Measurements from ENCODE around the gene OR10A5.
"Not testable (repeated sequence)": the region's sequence is repeated elsewhere in the genome, so short reads cannot be mapped to it uniquely, and the experiment has no call there.

OR10A5 gene

DNA sequence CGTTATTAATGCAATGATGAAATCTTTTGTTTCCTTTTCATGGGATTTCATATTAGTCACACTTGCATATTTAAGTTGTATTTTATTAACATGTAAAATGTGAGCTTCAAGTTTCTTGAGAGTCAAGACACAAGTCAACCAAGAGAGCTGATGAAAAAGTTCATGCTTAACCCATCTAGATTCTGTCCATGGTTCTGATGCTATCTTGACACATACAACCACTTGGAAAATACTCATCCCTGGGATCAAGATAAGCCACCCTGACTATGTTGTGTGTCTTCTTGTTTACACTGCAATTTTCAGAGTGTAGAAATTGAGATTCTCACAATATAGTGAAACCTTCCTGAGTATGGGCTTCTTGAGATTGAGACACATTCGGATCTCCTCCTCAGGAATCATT is 30.3 kb downstream of the OR10A5 start:
- no peak overlapping the region for H3K4me3 ChIP-seq (ENCODE audit: low read depth, low read length)

DNA sequence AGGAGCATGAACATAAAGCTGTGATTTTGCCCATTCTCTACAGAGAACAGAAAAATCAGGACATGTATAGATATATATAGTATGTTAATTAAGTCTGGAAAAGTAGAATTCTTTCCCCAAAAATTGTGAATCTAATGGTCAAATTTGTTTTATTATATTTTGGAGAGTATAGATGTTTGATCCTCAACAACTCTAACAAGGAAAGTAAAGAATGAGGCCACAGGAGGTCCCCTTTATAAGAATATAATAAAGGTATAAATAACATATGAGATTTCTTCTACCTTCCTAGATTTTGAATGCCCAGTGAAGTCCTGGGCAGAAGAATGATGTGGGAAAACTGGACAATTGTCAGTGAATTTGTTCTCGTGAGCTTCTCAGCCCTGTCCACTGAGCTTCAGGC is 30.8 kb downstream of the OR10A5 start, which contains the start of gene OR10A4:
Gene OR10A4 (plus strand): TSS at position 301 of the 400 bp plus-strand sequence. CDS start 23 bp downstream, at position 324.
- H3K4me3 ChIP-seq (ENCODE audit: low read depth, low read length) = no peak within 1 kb of the TSS

- H3K4me3 ChIP-seq (ENCODE audit: low read depth, low read length) = no peak overlapping the region
Measured at GRCh38 chr11:6876914-6877313, 31.4 kb downstream of the OR10A5 start.

DNA sequence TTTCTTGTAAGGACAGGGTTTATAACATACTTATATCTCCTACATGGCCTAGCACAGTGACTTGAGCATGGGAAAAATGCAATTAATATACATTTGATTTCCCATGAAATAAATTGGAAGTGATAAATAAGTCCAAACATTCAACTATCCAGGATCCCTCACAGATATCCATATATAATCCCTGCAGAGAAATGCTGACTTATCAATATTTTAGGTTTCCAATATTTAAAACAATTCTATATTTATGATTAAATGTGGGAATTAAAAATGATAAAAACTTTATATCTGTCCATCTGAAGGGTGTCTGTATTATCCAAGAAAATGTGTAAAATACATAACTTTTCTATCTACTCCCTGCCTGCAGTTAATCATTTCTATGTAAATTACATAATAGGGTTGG is 37.3 kb downstream of the OR10A5 start:
- no peak overlapping the region for H3K4me3 ChIP-seq (ENCODE audit: low read depth, low read length)

GRCh38 chr11:6887711-6888110 is 42.2 kb downstream of the OR10A5 start:
- H3K4me3 ChIP-seq (ENCODE audit: low read depth, low read length) = not testable (repeated sequence)

GRCh38 chr11:6888830-6889229 is 43.3 kb downstream of the OR10A5 start:
- H3K4me3 ChIP-seq (ENCODE audit: low read depth, low read length) = no peak overlapping the region

DNA sequence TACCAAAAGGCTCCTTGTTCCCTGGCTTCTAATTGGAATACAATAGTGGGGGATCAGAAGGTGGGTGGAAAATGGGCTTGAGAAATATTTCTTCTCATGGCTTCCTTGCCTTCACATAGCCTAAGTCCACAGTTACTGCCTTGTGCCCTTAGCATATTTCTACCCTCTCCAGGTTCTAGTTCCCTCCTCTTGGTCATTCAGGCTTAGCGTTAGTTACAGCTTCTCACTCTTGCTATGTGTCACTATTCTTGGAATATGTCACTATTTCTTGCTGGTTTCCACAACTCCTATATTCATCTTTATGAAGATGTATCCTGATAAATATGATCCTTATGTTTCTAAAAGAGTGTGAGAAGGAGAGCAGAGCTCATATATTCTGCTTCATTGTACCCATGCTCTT is 44.4 kb downstream of the OR10A5 start:
- H3K4me3 ChIP-seq (ENCODE audit: low read depth, low read length) = no peak overlapping the region

DNA sequence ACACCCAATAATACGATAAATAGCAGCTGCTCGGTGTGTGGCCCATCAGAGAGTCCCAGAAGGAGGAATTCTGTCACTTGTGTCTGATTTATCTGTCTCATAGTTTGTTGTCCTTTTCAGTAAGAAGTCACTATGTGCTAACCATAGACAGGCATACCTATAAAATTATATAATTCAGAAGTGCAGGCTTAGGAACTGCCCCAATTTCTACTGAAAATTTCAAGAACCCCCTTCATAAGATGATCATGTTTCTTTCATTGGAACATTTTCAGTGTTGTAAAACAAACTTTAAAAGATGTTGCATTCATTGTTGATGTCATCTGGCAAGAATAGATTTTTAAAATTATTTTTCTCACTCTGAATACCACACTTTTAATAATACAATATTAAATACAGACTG is 46.9 kb downstream of the OR10A5 start, which contains the start of gene OR2D2:
Gene OR2D2 (minus strand): TSS at position 101 of the 400 bp plus-strand sequence. CDS start 0 bp downstream, at position 101.
- H3K4me3 ChIP-seq (ENCODE audit: low read depth, low read length) = no peak within 1 kb of the TSS

GRCh38 chr11:6894097-6894496 is 48.6 kb downstream of the OR10A5 start:
- no peak overlapping the region for H3K4me3 ChIP-seq (ENCODE audit: low read depth, low read length)

- no peak overlapping the region for H3K4me3 ChIP-seq (ENCODE audit: low read depth, low read length)
Measured at GRCh38 chr11:6895010-6895409, 49.5 kb downstream of the OR10A5 start.

Data from iPS-11a (cell line).